GM21723 (cell line): ENCODE results near the gene METTL22.

ENCODE experiments used
- ATAC-seq: cut with Tn5 transposase; IDR thresholded peaks from one replicate; pipeline ENCODE4 v1.9.1; 2021; ENCODE audit warnings: mild to moderate bottlenecking, moderate library complexity; ENCODE audit not compliant: unreplicated experiment

The METTL22 gene, protein sequence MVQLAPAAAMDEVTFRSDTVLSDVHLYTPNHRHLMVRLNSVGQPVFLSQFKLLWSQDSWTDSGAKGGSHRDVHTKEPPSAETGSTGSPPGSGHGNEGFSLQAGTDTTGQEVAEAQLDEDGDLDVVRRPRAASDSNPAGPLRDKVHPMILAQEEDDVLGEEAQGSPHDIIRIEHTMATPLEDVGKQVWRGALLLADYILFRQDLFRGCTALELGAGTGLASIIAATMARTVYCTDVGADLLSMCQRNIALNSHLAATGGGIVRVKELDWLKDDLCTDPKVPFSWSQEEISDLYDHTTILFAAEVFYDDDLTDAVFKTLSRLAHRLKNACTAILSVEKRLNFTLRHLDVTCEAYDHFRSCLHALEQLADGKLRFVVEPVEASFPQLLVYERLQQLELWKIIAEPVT

DNA sequence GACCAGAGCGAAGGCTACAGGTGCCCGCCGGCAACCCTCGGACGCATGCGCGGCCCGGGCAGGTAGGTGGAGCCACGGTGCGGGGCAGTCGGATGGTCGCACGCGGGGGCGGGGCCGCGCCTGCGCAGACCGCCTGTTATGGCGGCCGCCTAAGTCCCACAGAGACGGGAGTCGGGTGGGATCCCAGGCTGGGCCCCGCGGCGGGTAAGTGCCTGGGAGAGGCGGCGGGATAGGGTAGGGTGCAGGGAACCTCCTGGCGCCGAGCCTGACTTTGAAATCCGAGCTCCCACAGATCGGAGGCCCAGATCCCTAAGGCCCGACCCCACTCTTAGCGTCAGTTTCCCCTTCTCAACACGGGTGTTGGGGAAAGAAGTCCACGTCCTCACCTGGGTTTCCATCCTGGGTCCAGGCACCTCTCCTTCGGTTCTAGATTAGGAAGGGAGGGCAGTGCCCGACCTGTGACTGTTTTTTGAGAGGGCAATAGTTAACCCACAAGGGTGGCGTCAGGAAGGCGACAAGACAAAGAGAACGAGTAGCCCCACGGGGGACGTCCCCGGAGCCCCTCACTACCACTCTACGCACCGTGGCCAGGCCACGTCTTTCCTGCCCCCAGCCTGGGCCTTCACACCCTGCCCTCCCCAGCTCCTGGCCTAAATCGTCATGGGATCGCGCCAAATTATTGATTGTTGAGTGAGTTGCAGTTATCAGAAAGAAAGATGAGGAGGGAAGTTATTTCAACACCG is at the start of gene METTL22:
Gene METTL22, plus strand, starts transcription at position 127 of the 743 bp plus-strand sequence. CDS start 3,968 bp downstream, outside the sequence.
- ATAC-seq = peak; percentile 91

DNA sequence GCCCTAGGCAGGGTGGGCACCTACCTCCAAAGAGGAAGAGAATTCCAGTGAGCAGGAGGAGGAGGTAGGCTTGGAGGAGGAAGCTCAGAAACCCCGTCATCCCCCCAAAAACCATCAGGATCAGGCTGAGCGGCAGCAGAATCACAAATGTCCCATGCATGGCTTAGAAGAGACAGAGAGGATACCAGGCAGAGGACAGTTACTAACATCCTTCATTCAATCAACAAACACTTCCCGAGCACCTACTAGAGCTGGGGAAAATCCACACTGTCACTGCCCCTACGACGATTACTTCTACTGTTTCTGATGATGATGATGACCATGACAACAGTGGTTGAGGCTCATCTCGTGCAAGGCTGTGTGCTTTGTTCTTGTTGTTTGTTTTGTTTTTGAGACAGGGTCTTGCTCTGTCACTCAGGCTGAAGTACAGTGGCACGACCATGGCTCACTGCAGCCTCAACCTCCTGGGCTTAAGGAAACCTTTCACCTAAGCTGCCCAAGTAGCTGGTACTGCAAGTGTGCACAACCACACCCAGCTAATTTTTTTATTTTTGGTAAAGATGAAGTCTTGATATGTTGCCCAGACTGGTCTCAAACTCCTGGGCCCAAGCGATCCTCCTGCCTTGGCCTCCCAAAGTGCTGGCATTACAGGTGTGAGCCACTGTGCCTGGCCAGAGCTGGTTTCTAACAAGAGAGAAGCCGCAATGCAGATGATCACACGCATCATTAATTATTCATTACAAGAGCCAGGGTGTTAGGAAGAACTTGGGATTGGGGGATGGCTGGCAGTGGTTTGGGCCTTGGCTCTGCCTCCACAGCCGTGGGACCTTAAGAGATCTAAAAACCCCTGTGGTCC is 49.2 kb upstream of the METTL22 start:
- ATAC-seq = no peak

DNA sequence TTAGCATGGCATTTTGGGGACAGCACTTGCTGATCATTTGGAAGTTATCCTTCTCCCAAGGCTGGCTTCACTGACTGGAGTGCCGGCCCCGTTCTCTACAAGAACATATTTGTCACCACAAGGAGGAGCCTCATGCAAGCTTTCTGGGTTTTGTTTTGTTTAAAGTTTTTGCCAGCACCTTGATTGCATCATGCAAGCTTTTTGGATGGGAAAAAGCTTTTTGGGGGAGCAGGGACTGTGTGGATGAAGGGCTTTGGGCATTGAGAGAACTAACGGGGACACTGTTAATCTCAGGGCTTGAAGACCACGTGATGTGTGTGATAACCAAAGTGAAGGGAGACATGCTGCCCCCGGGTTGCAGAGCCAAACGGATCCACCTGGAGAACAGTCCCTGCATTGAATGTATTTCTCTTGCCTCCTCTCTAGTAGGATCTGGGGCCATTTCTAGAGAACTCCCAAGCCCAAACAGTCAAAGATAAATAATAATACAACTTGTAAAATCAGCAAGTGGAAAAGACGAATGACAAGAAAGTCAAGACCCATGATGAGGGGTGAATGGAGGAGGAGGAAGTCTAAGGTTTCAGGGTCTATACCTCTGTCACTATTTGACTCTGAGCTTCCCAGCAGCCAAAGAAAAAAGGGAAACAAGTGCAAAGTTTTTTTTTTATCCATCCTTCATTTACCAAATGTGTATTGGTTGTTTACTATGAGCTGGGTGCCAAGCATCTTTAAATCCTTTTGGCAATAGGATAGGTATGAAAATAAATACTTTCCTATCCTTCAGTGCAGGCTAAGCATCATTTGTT is 48.4 kb upstream of the METTL22 start:
- no peak for ATAC-seq

DNA sequence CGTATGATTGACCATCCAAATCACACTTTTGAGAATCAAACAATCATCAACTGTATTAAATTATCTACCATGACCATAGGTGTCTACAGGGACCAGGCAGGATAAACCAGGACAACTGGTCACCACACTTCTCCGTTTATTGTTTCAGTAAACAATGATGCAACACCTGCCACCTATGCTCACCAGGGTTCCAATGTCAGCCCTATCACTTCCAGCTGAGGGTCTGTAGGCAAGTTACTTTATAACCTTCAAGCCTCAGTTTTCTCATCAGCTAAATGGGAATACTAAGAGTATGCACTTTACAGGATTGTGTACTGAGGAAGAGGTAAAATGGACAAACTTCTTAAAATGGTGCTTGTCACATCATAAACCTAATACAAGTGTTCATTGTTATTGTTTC is 46.1 kb upstream of the METTL22 start:
- ATAC-seq = no peak

DNA sequence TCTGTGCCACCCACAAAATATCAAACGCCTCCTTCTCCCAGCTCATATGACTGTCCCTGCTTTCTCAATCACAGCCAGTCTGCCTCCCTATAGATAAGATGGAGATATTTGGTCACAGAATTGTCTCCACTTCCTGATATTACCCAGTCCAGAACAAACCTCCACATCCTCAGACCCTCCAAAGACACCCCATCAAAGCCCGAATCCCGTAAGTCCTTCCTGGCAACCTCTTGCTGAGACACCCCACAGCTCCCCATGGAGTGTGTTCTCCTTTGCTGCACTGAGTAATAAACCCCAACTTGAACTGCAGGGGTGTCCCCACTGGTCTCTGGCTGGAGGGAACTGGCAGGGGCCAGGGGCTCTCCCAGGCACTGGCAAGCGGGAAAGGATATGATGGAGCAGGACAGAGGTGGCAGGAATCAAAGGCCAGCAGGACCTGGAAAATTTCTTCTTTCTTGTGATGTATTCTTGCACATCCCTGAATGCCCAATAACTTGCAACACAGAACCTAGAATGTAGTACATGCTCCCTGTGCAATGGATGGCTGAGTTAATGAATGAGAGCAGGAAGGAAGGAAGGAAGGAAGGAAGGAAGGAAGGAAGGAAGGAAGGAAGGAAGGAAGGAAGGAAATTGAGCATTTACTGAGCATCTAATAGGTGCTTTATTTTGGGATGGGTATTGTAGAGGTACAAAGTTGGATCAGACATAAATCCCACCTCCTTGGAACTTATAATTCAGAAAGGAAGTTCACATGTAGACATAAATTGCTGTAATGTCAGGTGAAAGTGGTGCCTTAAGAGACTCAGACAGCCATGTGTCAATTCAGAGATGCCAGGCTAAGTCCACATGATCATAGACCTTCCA is 45.1 kb upstream of the METTL22 start:
- no peak for ATAC-seq

DNA sequence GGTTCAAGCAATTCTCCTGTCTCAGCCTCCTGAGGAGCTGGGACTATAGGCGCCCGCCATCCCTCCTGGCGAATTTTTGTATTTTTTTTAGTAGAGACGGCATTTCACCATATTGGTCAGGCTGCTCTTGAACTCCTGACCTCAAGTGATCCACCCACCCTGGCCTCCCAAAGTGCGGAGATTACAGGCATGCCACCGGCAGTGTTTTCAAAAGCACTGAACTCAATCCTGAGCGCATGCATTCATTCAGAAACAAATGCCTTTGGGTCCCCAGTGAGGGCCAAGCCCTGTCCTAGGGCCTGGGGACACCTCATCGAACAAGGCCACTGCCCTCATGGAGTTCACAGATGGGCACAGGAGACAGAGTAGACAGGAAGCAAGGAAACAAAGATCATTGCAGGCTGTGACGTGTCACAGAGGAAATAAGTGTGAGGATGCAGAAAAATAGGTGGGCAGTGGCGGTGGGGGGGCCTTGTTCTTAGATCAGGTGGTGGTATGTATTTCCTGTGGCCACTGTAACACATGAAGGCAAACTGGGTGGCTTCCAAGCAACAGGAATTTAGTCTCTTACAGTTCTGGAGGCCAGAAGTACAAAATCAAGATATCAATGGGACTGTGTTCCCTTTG is 43.7 kb upstream of the METTL22 start:
- no peak for ATAC-seq

DNA sequence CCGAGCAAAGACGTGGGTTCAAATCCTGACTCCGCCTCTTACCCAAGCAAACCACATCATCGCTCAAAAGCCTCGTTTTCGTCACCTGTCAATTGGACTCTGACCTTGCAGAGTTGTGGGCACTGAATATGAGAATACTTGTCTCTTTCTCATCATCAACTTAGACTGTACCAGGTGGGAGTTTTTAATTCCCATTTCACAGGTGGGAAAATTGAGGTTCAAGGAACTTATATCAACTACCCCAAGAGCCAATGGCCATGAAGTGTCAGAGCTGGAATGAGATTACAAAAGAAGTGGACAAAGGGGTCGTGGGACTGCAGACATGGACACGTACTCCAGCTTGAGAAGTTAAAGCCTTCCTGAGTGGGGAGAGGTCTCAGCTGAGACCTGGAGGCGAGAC is 41.9 kb upstream of the METTL22 start:
- ATAC-seq = no peak

DNA sequence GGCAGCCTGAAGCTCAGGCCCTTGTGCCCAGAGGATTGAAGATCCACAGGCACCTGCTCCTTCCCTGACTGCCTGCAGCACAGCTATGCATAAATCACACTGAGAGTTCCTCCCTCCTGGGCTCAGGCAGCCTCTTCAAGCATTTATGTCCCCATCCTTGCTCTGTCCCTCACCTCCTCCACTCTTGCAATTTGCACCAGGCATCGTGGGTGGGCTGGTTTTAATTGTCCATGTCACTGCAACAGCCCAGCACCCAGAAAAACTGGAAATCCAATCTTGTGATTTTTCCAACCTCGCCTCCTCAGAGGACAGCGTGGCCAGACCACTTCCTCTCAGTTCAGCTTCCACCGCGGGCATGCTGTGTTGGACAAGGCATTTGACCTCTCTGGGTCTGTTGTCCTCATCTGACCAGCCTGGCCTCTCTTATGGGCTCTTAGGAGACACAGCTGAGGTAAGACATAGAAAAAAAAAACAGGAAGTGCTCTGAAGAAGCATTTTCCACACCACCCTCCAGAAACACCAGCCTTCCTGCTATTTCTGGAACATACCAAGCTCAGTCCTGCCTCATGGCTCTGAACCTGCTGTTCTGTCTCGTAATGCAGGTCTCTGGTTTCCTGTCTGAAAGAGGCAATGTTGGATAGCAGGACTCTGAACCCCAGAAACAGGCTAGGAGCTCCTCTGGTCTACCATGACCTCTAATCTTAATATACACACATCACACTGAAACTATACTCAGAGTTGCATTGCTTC is 39.5 kb upstream of the METTL22 start:
- peak; percentile 59 for ATAC-seq

DNA sequence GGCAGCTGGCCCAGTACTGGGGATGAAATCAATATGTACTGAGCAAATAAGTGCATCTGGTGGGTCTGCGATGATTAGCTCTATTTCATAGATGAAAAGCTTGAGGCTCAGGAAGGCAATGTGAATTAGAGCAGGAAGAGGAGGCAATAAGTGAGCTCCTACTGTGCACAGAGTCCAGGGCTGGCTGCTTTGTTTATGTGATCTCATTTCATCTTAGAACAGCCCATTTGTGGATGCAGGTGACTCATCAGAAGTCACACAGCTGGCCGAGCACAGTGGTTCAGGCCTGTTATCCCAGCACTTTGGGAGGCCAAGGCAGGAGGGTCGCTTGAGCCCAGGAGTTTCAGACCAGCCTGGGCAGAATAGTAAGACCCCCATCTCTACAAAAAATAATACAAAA is 38.3 kb upstream of the METTL22 start:
- no peak for ATAC-seq

DNA sequence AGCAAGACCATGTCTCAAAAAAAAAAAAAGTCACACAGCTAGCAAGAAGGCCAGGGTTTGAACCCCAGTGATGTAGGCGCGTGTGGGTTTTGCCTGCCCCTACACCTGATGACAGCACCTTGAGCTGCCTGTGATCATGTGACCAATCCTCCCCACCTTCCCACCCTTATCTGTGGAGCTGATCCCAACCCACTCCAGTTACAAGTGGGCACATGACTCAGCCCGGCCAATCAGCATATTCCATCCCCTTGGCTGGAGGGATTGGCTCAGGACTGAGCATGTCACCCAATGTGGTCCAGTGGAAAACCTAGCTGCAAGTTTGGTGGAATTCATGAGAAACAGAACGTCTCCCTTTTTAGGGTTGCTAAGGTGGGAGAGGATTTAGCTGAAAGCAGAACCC is 37.8 kb upstream of the METTL22 start:
- ATAC-seq = no peak

DNA sequence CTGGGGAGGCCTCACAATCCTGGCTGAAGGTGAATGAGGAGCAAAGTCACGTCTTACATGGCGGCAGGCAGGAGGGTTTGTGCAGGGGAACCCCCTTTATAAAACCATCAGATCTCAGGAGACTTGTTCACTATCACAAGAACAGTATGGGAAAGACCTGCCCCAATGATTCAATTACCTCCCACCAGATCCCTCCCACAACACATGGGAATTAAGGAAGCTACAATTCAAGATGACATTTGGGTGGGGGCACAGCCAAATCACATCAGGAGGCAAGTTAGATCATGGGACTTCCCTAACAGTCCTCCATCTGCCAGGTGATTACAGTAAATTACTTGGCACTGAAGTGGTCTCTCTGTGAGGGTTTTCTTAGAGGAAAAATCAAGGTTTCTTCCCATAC is 36.5 kb upstream of the METTL22 start:
- no peak for ATAC-seq

DNA sequence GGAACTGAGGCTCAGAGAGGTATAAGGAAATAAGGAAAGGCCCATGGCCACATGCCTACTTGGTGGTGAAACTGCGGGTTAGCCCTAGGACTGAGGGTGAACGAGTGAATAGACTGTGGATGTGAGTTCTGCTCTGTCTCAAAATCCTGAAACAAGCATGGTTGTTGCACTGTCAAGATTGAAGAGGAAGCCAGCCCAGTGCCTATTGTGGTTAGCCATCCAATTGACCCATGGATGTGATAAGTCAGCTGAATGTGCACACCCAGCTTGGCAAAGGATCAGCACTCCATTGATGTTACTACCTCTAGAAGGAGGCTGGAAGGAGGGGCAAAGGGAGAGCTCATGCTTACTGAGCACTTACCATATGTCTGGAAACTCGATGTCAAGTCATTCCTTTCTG is 35.6 kb upstream of the METTL22 start:
- no peak for ATAC-seq

DNA sequence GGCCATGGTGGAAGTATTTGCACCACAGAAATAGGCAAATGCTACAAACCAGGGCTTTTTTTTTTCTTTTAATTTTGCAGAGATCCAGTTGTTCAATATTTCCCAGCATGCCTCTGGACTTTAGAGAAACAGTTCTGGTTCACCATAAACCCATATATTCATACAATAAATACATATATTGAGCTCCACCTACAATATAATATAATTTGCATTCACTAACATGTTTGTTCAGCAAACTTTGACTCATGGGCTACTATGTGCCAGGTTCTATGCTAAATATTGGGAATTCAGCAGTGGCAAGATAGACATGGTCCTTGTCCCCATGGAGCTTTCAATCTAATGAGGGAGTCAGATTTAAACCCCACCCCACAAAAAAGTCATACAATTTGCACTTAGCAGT is 34.4 kb upstream of the METTL22 start:
- ATAC-seq = no peak

DNA sequence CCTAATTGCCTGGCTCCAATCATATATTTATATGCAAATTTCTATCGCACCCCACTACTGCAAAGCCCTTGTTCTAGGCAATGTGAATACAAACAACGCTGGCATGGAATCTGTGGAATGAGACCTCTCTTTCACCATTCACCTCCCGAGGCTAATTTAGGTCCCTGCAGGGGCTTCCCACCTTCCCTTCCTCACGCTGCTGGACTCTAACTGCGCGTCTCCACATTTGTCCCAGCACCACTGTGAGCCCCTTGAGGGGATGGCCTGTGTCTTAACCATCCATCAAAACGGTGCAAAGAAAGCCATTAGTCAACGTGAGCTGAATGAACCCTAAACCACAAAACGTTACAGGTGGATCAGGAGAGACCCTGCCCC is 32.8 kb upstream of the METTL22 start:
- ATAC-seq = no peak

DNA sequence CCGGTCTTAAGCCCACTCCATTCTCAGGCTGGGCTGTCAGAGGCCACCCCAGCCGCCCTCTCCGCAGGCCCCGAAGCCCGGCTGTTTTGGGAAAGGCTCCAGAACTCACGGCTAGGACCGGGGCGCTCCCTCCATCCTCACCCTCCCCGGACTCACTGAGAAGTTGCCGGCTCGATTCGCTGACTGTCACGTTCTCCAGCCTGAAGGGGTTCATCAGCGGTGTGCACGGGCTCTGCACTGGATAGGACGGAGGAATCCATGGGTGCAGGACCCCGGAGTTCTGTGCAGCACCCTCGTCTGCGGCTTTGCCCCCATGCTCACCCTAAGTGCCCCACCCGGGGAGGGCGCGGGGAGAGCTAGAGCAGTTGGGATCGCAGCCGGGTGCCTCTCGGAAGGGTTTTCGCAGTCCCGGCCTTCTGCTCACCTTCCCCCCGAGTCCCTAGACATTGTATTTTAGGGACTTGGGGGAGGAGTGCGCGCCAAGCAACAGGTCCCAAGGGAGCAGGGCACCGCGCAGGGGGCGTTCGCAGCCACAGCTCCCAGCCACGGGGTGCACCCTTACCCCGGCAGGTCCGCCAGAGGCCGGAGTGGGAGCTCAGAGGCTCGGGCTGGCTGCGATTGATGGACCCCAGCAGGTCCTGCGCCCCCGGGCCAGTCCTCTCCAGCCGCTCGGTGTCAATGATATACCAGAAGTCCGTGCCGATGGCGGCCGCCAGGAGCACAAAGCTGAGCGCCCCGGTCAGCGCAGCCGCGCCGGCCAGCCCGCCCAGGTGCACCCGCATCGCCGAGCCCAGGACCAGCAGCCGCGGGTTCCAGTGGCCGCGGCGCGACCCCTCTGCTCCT is 32.2 kb upstream of the METTL22 start:
- ATAC-seq = no peak

DNA sequence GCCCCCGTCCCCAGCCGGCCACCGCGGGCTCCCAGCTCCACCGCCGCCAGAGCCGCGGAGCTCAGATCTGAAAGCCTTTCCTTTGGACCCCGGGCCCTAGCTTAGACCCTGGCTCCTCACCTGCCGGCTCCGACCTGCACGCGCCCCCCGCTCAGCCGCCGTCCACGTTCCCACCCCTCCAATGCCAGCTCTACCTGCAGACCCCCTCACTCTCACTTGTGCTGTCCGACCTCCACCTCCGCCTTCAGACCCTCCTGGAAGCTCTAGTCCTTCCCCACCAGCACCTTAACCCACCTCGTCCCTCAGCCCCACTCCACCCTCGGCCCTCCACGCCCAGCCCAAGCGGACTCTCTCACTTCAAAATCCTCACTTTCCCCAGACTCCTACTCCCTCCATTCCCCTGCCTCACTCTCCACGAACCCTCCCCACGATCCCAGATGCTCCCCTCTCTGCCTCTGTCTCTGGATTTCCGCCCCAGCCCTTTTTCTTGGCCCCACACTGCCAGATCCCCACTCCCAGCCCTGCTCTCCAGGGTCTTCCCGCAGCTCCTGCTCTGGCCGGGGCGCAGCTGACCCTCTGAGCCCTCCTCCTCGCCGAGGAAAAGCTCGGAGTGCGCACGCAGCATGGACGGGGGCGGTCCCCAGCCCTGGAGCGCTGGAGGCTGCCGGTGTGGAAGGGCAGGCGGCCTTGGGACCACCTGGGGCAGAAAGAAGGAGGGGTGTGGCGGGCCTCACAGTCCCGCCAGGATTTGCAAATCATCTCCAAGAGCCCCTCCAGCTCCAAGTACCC is 31.4 kb upstream of the METTL22 start, which contains the start of gene TMEM114:
Gene TMEM114, minus strand, starts transcription at position 612 of the 789 bp plus-strand sequence. CDS start 673 bp downstream, outside the sequence.
- ATAC-seq = no peak

DNA sequence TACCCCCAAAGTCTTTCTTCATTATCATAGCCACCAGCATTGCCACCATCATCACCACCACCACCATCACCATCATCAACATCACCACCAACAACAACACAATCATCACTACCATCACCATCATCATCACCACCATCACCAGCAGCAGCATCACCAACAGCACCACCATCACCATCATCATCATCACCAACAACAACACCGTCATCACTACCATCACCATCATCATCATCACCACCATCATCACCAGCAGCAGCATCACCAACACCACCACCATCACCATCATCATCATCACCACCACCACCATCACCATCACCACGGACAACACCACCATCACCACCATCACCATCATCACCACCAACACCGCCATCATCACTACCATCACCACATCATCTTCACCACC is 30.7 kb upstream of the METTL22 start:
- ATAC-seq = no peak
